SK-N-SH (cell line): ENCODE measurements around the gene NPW. TPM values are rescaled to one million over a fixed set of nuclear protein-coding genes. Genes with fewer than 3 reads are reported as not detected.

Experiments
- CTCF ChIA-PET: fragments of 300-600, 350-600 bp; formaldehyde crosslinking; extraction: SDS; loops from one replicate; lab custom pipeline; 2021; lab: Yijun Ruan, JAX
- POLR2A ChIA-PET: fragments of 350-600 bp; sonication (Branson Sonifier 250); formaldehyde crosslinking; extraction: SDS; loops from one replicate; lab custom pipeline; 2020; ENCODE audit warnings: antibody characterized with exemption, inconsistent platforms; lab: Yijun Ruan, JAX
- DNase-seq: peaks from one replicate; pipeline ENCODE4 v3.0.0; 2012
- H2AFZ ChIP-seq: fragments of 200-600 bp; sonication (generic); 2 replicates; pipeline ENCODE4 v1.8.1; 2016; ENCODE audit warnings: antibody characterized with exemption, mild to moderate bottlenecking, low read depth
- H3F3A ChIP-seq: fragments of 200-600 bp; sonication (generic); replicated peaks from 2 replicates; pipeline ENCODE3; 2016; ENCODE audit warnings: antibody characterized with exemption, mild to moderate bottlenecking; ENCODE audit not compliant: insufficient read depth
- H3K27ac ChIP-seq, 2 experiments: fragments of 200-500 bp in 1 of 2; fragments of 200-600 bp in 1 of 2; sonication (Bioruptor generic) in 1 of 2; sonication (generic), shearing (Covaris generic) in 1 of 2; 2 replicates each; pipeline versions ENCODE4 v1.5.1 to v1.6.1; 2014 to 2016; ENCODE audit warnings: low read depth in 2 of 2, inconsistent platforms in 1 of 2, low read length in 1 of 2, mild to moderate bottlenecking in 1 of 2, mixed read lengths in 1 of 2
- H3K27me3 ChIP-seq: fragments of 200-600 bp; sonication (generic), shearing (Covaris generic); 2 replicates; pipeline ENCODE4 v1.6.1; 2016; ENCODE audit warnings: mixed run types; ENCODE audit not compliant: insufficient read depth
- H3K36me3 ChIP-seq, 2 experiments: fragments of 200-500 bp in 1 of 2; fragments of 200-600 bp in 1 of 2; sonication (Bioruptor generic) in 1 of 2; sonication (generic) in 1 of 2; replicated peaks in 1 of 2; 2 replicates each; pipeline versions ENCODE3 to v1.5.1; 2014 to 2016; ENCODE audit warnings: low read length in 1 of 2, mild to moderate bottlenecking in 1 of 2; ENCODE audit not compliant: insufficient read depth in 2 of 2, control insufficient read depth in 1 of 2
- H3K4me1 ChIP-seq, 2 experiments: fragments of 200-500 bp in 1 of 2; fragments of 200-600 bp in 1 of 2; sonication (Bioruptor generic) in 1 of 2; sonication (generic), shearing (Covaris generic) in 1 of 2; 2 replicates each; pipeline versions ENCODE4 v1.5.1 to v1.6.1; 2014 to 2016; ENCODE audit warnings: low read depth in 1 of 2, low read length in 1 of 2, mixed run types in 1 of 2; ENCODE audit not compliant: insufficient read depth in 2 of 2, control insufficient read depth in 1 of 2
- H3K4me2 ChIP-seq: fragments of 200-600 bp; sonication (generic), shearing (Covaris generic); 2 replicates; pipeline ENCODE4 v1.6.1; 2017; ENCODE audit warnings: mixed run types
- H3K4me3 ChIP-seq, 2 experiments: fragments of 200-500 bp in 1 of 2; fragments of 200-600 bp in 1 of 2; sonication (Bioruptor generic) in 1 of 2; sonication (generic), shearing (Covaris generic) in 1 of 2; 2 replicates each; pipeline versions ENCODE4 v1.5.1 to v1.8.1; 2014 to 2016; ENCODE audit warnings: low read depth in 2 of 2, inconsistent platforms in 1 of 2, low read length in 1 of 2, mild to moderate bottlenecking in 1 of 2, mixed read lengths in 1 of 2, moderate library complexity in 1 of 2
- H3K79me2 ChIP-seq: fragments of 200-600 bp; sonication (generic); 2 replicates; pipeline ENCODE4 v1.8.1; 2017; ENCODE audit warnings: mild to moderate bottlenecking; ENCODE audit not compliant: insufficient read depth
- H3K9ac ChIP-seq: fragments of 200-600 bp; sonication (generic); 2 replicates; pipeline ENCODE4 v1.6.1; 2017; ENCODE audit warnings: mixed run types
- H3K9me2 ChIP-seq: fragments of 200-600 bp; sonication (generic); 2 replicates; pipeline ENCODE4 v1.6.1; 2017; ENCODE audit warnings: mixed run types
- H3K9me3 ChIP-seq: fragments of 200-600 bp; sonication (generic); 2 replicates; pipeline ENCODE4 v1.6.1; 2017; ENCODE audit warnings: mixed run types, mild to moderate bottlenecking, moderate library complexity
- H4K20me1 ChIP-seq: fragments of 200-600 bp; sonication (generic); 2 replicates; pipeline ENCODE4 v1.6.1; 2017; ENCODE audit warnings: mild to moderate bottlenecking, mixed run types; ENCODE audit not compliant: insufficient read depth
- CHD2 ChIP-seq: fragments of 150-350 bp; IDR thresholded peaks from 2 replicates; pipeline ENCODE4 v1.6.1; 2018; ENCODE audit warnings: low read length; ENCODE audit not compliant: partially characterized antibody
- FOSL2 ChIP-seq: IDR thresholded peaks from 2 replicates; pipeline ENCODE4 v1.4.0; 2012; ENCODE audit warnings: low read depth, mild to moderate bottlenecking, moderate library complexity, borderline replicate concordance
- GABPA ChIP-seq: IDR thresholded peaks from 2 replicates; pipeline ENCODE4 v1.4.0; 2012; ENCODE audit warnings: low read depth, mild to moderate bottlenecking
- GATA2 ChIP-seq: sonication (generic); formaldehyde crosslinking; IDR thresholded peaks from 2 replicates; pipeline ENCODE4 v1.5.0; 2020; ENCODE audit warnings: mild to moderate bottlenecking, missing genetic modification reagents
- MEF2A ChIP-seq: IDR thresholded peaks from 2 replicates; pipeline ENCODE4 v1.4.0; 2012; ENCODE audit warnings: low read depth, borderline replicate concordance
- MXI1 ChIP-seq: IDR thresholded peaks from 2 replicates; pipeline ENCODE4 v1.6.1; 2012; ENCODE audit warnings: mild to moderate bottlenecking, low read depth, low read length, improper control_type of control experiment
- POLR2AphosphoS5 ChIP-seq: IDR thresholded peaks from 2 replicates; pipeline ENCODE4 v1.6.1; 2012; ENCODE audit warnings: low read depth, low read length
- RAD21 ChIP-seq: IDR thresholded peaks from 2 replicates; pipeline ENCODE4 v1.6.1; 2012; ENCODE audit warnings: mild to moderate bottlenecking, low read length
- TEAD4 ChIP-seq: IDR thresholded peaks from 2 replicates; pipeline ENCODE4 v1.4.0; 2012; ENCODE audit warnings: mild to moderate bottlenecking, borderline replicate concordance; ENCODE audit not compliant: insufficient read depth
- WGBS: methylation state at CpG from one replicate; pipeline ENCODE4 v1.1.6; 2017; ENCODE audit warnings: low lambda C conversion rate; 5-methylcytosine and 5-hydroxymethylcytosine counted together
- polyA plus RNA-seq, 3 experiments: library from polyadenylated mRNA; depleted of rRNA; stranded (reverse); fragments of >200 nt; gene quantifications; 2 replicates each; pipeline ENCODE4 v1.2.3, GENCODE V29; 2012
- TF ChIP-seq, protein P1 (sequence below): fragments of 150-350 bp; IDR thresholded peaks from 2 replicates; pipeline ENCODE4 v1.6.1; 2016; ENCODE audit warnings: mild to moderate bottlenecking, low read depth, low read length
- TF ChIP-seq, protein P2 (sequence below): IDR thresholded peaks from 2 replicates; pipeline ENCODE4 v1.4.0; 2012; ENCODE audit warnings: low read depth
- TF ChIP-seq, protein P3 (sequence below): IDR thresholded peaks from 2 replicates; pipeline ENCODE4 v1.4.0; 2012; ENCODE audit warnings: low read depth, borderline replicate concordance
- TF ChIP-seq, protein P4 (sequence below): fragments of 150-350 bp; IDR thresholded peaks from 2 replicates; pipeline ENCODE4 v1.6.1; 2017; ENCODE audit warnings: antibody characterized with exemption, low read length, low read depth, borderline replicate concordance

NPW gene
- polyA plus RNA-seq, 1 of the 3 experiments (the other 2 are of a cell fraction), result 1.1 TPM

DNA sequence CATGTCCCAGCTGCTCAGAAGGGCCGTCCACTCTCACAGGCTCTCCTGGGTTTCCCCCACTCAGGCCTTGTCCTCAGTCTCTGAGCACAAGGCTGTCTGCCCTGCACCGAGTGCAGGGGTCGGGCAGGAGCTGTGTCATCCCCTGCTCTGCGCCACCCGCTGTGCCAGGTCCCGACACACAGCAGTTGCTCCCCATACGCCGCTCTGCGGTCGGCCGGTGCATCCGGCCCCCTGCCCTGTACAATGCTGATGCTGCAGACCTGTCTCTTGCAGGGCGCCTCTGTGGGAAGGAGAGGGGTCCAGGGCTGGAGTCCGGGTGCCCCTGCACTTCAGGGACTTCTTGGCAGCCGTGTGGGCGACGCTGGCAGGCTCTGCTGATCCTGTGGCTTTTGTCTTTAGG lies 34.3 kb downstream of the NPW start:
- no peaks in the 10 kb centered on the region for H3K27me3 ChIP-seq
- no peaks in the 10 kb centered on the region for H3F3A ChIP-seq
- TF ChIP-seq TEAD4, result no peak
- TF ChIP-seq, protein P1, sequence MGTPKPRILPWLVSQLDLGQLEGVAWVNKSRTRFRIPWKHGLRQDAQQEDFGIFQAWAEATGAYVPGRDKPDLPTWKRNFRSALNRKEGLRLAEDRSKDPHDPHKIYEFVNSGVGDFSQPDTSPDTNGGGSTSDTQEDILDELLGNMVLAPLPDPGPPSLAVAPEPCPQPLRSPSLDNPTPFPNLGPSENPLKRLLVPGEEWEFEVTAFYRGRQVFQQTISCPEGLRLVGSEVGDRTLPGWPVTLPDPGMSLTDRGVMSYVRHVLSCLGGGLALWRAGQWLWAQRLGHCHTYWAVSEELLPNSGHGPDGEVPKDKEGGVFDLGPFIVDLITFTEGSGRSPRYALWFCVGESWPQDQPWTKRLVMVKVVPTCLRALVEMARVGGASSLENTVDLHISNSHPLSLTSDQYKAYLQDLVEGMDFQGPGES, result no peak
- TF ChIP-seq GATA2 (CRISPR knock-in tag), result no peak
- no peak for TF ChIP-seq GABPA
- no peak for TF ChIP-seq POLR2AphosphoS5
- TF ChIP-seq MXI1, result no peak
- TF ChIP-seq FOSL2, result no peak
- TF ChIP-seq, protein P2, sequence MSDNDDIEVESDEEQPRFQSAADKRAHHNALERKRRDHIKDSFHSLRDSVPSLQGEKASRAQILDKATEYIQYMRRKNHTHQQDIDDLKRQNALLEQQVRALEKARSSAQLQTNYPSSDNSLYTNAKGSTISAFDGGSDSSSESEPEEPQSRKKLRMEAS, result no peak
- TF ChIP-seq, protein P3, sequence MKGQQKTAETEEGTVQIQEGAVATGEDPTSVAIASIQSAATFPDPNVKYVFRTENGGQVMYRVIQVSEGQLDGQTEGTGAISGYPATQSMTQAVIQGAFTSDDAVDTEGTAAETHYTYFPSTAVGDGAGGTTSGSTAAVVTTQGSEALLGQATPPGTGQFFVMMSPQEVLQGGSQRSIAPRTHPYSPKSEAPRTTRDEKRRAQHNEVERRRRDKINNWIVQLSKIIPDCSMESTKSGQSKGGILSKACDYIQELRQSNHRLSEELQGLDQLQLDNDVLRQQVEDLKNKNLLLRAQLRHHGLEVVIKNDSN, result no peak
- TF ChIP-seq CHD2, result no peak
- 93% methylated on average over 13 of the region's 17 CpGs for WGBS
- H2AFZ ChIP-seq, result no peak overlapping the region
- POLR2A ChIA-PET, result no interaction called here
- H3K9me2 ChIP-seq, result no peaks in the 10 kb centered on the region
- H3K9ac ChIP-seq, result no peak overlapping the region
- no peaks in the 10 kb centered on the region for H3K9me3 ChIP-seq
- no peak overlapping the region for H3K4me2 ChIP-seq
- no peak for DNase-seq
- H3K4me3 ChIP-seq, result no peak overlapping the region
- CTCF ChIA-PET, result no interaction called here
- peaks cover 17 to 52% of the 10 kb centered on the region in 2 experiments for H3K36me3 ChIP-seq
- peaks cover 30% of the 10 kb centered on the region for H3K79me2 ChIP-seq
- H4K20me1 ChIP-seq, result no peaks in the 10 kb centered on the region
- H3K4me1 ChIP-seq, result peaks cover 0 to 3% of the 10 kb centered on the region in 2 experiments; a peak in 2 of 4 replicates
- H3K27ac ChIP-seq, result no peak overlapping the region

DNA sequence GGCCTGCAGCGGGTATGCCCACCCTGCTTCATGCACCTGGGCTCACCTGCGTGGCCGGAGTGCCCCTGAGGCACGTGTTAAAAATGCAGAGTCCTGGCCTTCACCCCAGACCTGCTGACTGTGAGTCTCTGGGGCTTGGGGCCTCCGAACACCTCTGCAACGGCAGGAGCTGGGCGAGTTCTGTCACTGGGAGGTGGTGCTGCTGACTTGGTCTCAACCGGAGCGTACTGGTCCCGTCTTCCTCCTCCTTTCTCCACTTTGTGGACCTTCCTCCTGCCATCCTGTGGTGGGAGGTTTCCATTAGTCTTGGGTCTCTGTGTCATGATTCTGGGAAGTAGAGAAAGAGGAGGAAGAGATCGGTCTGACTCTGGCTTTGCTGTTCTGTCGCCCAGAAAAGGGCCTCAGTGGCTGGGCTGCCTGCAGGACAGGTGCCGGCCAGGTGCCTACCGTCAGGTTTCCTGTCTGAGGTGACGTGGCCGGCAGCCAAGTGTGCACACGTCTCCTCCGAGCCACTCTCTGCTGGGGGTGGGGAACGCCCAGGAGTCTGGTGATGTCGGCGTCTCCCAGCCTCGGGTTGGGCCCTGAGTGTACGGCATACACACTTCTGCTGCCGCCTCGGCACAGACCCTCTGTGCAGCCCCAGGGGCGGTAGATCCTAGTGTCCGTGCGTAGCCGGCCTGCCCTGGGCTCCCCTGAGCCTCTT lies 35.1 kb downstream of the NPW start:
- H3K9ac ChIP-seq, result no peak overlapping the region
- H3K79me2 ChIP-seq, result peaks cover 22% of the 10 kb centered on the region
- no peak overlapping the region for H2AFZ ChIP-seq
- DNase-seq, result no peak
- no peaks in the 10 kb centered on the region for H3K27me3 ChIP-seq
- H3K9me3 ChIP-seq, result no peaks in the 10 kb centered on the region
- H3K9me2 ChIP-seq, result no peaks in the 10 kb centered on the region
- H3K4me3 ChIP-seq, result no peak overlapping the region
- POLR2A ChIA-PET, result interaction anchor here (0.7 kb wide), 1 partner anchor 8 kb away, joined by 3 read pairs; no protein-coding TSS in a partner anchor
- 92% methylated on average over 13 of the region's 29 CpGs for WGBS
- peaks cover 17 to 52% of the 10 kb centered on the region in 2 experiments for H3K36me3 ChIP-seq
- TF ChIP-seq, protein P2, result no peak
- TF ChIP-seq RAD21 (no peak), POLR2AphosphoS5 (no peak), TEAD4 (no peak), GABPA (no peak), CHD2 (no peak), MEF2A (no peak)
- TF ChIP-seq, protein P4, sequence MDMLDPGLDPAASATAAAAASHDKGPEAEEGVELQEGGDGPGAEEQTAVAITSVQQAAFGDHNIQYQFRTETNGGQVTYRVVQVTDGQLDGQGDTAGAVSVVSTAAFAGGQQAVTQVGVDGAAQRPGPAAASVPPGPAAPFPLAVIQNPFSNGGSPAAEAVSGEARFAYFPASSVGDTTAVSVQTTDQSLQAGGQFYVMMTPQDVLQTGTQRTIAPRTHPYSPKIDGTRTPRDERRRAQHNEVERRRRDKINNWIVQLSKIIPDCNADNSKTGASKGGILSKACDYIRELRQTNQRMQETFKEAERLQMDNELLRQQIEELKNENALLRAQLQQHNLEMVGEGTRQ, result no peak
- CTCF ChIA-PET, result interaction anchor here (0.6 kb wide), 1 partner anchor 22 kb away, joined by 3 read pairs; no protein-coding TSS in a partner anchor
- no peak overlapping the region for H3K27ac ChIP-seq
- H3K4me2 ChIP-seq, result no peak overlapping the region
- H4K20me1 ChIP-seq, result no peaks in the 10 kb centered on the region
- H3K4me1 ChIP-seq, result no peaks in the 10 kb centered on the region
- no peaks in the 10 kb centered on the region for H3F3A ChIP-seq
